Limb (tissue), 2 donors: ENCODE results near the gene SPATA25.
"Not testable (repeated sequence)": the region's sequence is repeated elsewhere in the genome, so short reads cannot be mapped to it uniquely, and the experiment has no call there.

ENCODE experiments used
- DNase-seq, 2 donors: peaks; one replicate each; pipeline ENCODE4 v3.0.0-alpha.2; 2016; ENCODE audit errors: extremely low spot score in 2 of 2

SPATA25 gene

DNA sequence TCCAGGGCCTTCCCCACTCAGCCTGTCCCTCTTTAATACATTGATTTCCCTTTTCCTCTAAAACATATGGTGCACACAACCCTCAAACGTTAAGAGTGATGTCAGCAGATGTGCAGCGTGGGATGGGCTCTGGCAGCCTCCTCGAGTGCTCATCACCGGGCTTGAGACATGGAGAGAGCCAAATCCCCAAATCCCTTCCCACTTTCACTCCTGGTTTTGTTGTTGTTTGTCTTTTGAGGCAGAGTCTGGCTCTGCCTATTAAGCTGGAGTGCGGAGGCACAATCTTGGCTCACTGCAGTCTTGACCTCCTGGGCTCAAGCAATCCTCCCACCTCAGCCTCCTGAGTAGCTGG, 30.3 kb upstream of the SPATA25 start:
- DNase-seq: peak; percentile 54 to 62

DNA sequence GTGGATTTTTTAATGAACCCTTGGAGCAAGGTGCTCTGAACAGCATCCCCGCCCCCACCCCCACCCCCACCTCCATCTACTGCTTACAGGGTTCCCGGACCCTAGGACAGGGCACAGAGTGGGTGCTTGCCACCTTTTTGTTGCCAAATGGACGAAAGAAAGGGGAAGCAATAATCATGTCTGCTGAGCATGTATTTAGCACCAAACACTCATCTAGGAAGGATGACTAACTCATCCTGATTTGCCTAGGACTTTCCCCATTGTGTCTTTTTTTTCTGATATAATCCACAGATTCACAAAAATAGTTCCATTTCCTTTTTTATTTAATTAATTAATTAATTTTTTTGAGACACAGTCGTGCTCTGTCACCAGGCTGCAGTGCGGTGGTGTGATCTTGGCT, 25.7 kb upstream of the SPATA25 start:
- no peak for DNase-seq

GRCh38 chr20:45912344-45912682, 24.9 kb upstream of the SPATA25 start:
- DNase-seq: no peak

DNA sequence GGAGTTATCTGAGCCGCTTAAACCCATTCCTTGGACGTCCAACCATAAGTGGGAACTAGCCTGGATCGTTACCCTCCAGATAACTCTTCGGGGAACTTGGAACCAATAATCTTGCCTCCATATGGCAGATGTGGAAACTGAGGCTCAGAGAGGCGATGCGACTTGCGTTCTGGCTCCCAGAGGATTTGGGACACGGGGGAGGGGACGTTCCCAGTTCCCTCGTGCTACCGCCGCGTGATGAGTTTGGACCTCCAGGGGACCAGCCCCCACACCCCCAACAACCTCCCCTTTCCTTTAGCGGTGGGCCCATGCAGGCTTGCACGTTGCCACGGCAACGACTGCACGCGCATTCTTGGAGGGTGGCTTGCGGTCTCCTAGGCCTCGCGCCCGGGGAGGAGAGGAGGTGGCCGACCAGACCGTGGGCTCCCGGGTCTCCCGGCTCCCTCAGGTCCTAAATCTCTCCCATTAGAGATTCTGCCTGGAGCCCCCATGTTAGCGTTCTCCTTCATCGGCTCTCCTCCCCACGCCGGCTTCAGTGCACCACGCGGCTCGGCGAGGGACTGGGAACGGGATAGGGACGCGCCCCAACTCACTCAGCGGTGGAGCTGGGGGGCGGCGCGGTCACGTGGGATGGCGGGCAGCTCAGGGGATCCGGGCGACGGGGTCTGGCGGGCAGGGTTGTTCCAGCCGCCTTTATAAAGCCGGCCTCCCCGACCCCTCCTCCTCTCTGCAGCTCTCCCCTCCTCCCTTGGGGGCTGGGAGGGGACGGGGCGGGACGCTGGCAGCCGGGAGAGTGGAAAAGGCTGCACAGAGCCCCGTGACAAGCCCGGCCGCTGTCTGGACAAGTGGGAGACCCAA, 24.3 kb upstream of the SPATA25 start, which contains the start of gene PLTP:
Gene PLTP (minus strand): TSS at position 670 of the 858 bp plus-strand sequence. CDS start 703 bp downstream, outside the sequence.
- DNase-seq: peak; percentile 34 to 84

- peak; percentile 88 to 93 for DNase-seq
Observed at GRCh38 chr20:45910670-45911485, 23.5 kb upstream of the SPATA25 start.

DNA sequence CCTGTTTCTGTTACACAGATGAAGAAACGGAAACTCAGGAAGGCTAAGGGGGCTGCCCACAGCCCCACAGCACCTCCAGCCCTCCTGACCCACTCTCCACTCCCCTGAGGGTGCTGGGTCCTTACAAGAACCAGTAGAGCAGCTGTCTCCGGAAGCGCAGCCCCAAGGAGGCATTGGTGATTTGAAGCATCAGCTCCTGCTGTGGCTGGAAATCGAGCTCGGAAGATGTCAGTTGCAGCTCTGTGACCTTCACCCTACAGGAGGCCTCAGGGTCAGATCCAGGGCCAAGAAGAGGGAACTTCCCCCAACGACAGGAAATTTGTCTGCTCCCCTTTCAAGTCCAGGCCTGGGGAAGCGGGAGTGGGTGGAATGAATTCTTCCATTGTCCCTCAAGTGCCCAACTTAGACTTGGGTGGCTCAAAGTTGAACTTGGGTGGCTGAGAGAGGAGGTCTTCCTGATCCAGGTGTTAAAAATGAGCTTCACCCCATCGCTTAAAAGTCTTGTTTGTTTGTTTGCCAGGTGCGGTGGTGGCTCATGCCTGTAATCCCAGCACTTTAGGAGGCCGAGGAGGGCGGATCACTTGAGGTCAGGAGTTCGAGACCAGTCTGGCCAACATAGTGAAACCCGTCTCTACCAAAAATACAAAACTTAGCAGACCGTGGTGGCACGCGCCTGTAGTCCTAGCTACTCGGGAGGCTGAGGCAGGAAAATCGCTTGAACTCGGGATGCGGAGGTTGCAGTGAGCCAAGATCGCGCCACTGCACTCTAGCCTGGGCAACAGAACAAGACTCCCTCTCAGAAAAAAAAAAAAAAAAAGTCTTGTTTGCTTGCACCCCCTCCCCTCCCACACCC, 22.6 kb upstream of the SPATA25 start:
- no peak for DNase-seq

- no peak for DNase-seq
Observed at GRCh38 chr20:45909336-45909808, 21.9 kb upstream of the SPATA25 start.

DNA sequence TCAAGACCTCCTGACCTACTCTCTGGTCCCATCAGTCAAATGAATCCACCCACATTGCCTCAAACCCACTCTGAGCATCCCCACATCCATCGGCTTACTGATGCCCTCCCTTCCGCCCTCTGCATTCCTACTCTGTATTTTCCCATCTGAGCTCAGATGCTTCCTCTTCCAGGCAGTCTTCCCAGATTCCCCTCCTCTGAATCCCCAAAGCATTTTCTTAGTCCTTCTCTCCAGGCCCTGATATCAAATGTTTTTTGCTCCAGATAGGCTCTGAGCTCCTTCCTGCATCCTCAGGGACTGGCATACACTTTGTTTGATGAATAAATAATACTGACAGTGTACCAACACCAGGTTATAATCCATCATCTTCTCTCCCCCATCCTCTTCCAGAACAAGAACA, 20.7 kb upstream of the SPATA25 start:
- no peak for DNase-seq

DNA sequence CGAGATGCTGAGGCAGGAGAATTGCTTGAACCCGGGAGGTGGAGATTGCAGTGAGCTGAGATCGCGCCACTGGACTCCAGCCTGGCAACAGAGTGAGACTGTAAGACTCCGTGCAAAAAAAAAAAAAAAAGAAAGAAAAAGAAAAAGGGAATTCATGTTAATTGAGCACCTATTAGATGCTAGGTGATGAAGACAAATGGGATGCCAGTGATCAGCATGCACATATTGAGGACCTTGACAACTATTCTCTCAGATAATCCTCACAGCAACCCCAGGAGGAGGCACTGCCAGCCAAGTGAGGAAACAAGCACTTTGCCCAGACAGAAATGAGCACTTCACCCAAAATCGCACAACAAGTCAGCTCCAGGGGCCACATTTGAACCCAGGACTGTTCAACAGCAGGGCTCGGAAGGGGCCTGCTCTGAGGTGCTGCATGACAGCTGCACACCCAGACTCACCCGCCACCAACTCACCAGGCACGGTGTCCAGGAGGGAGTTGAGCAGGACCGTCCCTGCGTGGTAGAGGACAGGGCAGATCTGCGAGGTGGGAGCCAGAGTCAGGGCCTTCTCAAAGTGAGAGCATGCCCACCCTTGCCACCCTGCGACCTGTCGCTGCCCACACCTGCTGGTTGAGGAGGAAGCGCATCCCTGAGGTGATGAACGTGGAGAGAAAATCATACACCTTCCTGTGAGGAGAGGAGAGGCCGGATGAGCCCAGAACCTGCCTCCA, 20.0 kb upstream of the SPATA25 start:
- DNase-seq: no peak

DNA sequence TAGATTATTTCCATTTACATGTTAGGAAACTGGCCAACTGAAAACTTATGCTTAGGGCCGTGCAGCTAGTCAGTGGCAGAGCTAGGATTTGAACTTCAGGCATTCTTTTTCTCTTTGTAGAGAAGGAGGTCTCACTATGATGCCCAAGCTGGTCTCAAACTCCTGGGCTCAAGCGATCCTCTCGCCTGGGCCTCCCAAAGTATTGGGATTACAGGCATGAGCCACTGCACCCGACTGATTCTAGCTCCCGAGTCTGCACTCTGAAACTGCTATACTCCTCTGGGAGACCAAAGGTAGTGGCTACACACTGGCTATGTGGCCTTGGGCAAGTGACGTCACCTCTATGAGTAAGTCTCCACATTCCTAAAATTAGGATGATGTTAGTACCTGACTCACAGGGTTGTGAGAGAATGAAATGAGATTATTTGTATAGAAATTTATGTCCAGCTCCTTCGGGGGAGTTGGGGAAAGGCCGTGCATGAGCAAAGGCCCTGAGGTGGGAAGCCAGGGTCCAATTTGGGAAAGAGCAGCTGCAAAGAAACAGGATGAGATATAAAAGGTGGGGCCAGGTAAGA, 18.2 kb upstream of the SPATA25 start:
- no peak for DNase-seq

GRCh38 chr20:45904583-45905504, 17.4 kb upstream of the SPATA25 start:
- DNase-seq: no peak

DNA sequence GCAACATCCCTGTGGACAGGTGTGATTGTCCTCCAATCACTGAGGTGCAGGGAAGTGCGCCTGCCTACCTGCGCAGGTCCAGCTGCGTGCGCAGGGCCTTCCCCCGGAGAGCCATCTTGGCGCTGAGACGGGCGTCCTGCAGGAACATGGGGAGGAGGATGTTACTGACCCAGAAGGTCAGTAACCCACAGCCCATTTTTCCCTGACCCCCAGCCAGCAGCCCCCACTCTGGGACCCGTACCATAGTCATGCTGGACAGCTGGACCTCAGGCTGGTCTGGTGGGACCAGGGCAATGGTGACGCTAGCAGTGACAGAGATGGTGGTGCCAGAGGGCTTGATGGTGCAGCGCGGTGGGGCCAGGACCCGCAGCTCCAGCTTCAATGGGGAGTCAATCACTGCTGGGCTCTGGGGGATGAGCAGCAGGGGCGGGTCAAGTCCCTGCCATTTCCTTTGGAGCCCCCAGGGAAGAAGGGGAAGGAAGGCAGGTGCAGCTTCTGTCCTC, 14.8 kb upstream of the SPATA25 start:
- no peak for DNase-seq

- DNase-seq: not testable (repeated sequence)
Observed at GRCh38 chr20:45901332-45901731, 13.9 kb upstream of the SPATA25 start.

DNA sequence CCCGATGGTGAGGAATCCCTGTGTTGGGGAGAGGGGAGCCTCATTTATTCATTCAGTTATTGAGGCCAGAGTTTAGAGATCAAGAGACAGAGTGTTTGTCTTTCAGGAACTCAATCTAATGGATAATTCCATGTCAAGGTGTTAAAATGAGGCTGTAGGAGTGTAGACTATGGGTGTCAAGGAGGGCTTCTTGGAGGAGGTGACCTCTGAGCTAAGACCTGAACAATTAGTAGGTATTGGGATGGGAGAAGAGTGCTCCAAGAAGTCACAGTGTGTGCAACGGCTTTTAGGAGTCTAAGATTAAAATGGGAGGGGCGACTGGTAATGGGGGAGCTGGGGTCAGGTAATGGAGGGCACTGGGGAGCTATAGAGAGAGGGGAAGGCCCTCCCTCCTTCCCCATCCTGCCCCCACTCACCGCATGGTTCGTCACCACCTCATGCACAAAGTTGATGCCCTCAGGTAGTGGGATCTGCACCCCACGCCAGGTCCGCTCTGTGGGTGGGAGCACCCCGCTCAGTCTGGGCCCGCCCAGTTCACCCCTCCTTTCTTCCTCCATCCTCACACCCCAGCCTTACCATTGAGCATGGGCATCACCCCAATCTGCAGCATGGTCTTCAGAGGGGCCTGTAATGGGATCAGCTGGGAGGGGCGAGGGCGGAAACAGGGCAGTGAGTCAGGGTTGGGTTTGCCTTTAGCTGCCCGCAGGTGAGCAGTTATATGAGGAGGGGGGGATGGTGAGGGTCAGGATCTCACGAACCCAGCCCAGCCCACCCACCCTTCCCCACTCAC, 11.8 kb upstream of the SPATA25 start:
- DNase-seq: no peak

GRCh38 chr20:45898285-45898684, 10.9 kb upstream of the SPATA25 start:
- DNase-seq: no peak

GRCh38 chr20:45897692-45898091, 10.3 kb upstream of the SPATA25 start:
- no peak for DNase-seq

DNA sequence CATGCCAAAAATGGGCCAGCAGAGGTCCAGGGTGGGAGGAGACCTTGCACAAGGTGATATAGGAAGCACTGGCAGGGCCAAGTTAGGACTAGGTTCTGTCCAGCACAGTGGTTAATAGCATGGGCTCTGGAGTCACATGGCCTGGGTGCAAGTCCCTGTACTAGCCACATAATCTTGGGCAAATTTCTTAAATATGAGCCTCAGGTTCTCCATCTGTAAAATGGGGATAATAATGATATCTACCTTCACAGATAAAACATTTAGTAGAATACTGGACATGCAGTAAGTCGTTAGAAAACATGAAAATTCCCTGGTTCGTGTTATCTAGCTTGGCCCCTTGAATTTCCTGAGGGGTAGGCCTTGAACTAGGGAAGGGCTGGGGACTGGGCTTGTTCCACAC, 9.9 kb upstream of the SPATA25 start:
- no peak for DNase-seq

DNA sequence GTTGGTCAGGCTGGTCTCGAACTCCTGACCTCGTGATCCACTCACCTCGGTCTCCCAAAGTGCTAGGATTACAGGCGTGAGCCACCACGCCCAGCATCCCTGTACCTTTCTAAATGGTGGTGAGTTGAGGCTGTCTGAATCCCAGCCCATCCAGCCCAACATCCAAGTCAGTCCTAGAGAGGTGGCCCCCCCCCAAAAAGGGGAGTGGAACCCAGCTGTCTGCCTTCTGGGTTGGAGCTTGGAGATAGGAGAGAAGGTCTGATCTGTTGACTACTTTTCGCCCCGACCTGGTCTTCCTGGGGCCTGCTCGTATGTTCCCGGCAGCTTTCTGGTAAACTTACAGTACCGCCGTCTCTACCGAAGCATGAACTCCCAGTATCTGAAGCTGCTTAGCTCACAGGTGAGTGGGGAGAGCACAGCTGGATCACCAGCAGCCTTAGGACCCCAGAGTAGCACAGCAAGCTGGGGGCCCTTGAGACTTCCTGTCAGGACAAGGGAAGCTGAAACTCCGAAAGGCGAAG, 9.3 kb upstream of the SPATA25 start:
- DNase-seq: no peak
